NT2/D1 (cell line): Measurements from ENCODE around the gene DDX39B.

Experiments
- SUZ12 ChIP-seq: IDR thresholded peaks from 2 replicates; pipeline ENCODE4 v1.6.1; 2011; ENCODE audit not compliant: insufficient read length, insufficient read depth; ENCODE audit errors: extremely low read depth
- ZNF274 ChIP-seq: IDR thresholded peaks from 2 replicates; pipeline ENCODE4 v1.6.1; 2011; ENCODE audit warnings: mild to moderate bottlenecking, low read depth, low read length

DNA sequence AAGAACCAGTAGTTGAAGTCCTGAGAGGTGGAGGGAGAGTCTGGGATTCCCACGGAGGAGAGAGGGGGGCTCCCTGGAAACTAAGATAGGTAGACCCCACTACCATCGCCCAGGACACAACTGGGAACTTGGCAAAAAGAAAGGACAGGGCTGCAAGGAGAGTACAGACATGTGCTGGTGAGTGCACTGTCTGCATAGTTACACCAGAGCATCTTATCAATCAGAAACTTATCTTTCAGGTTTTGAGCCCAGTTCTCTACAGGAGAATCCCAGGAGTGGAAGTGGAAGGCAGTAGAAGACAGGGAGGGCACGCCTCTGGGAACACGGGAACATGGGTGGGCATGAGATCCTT lies 17.8 kb upstream of the DDX39B start:
- TF ChIP-seq SUZ12 (no peak), ZNF274 (no peak)
